DND-41 (cell line): ENCODE results near the gene SQSTM1.

ENCODE experiments used
- ATAC-seq: fragments of 200-7000 bp; cut with Tn5 transposase; 3 replicates; pipeline ENCODE4 v1.9.1; 2021; ENCODE audit warnings: low read depth; ENCODE audit not compliant: insufficient read depth
- DNase-seq: peaks from one replicate; pipeline ENCODE4 v3.0.0-alpha.2; 2020
- H2AFZ ChIP-seq: 2 replicates; pipeline ENCODE4 v1.6.0; 2012; ENCODE audit warnings: low read depth, low read length
- H3K27ac ChIP-seq: 2 replicates; pipeline ENCODE4 v1.5.1; 2012; ENCODE audit warnings: low read length, inconsistent platforms
- H3K27me3 ChIP-seq: fragments of 200-600 bp; sonication (generic); 2 replicates; pipeline ENCODE4 v1.6.0; 2012; ENCODE audit warnings: low read length, mild to moderate bottlenecking, inconsistent platforms; ENCODE audit not compliant: insufficient read depth, poor library complexity
- H3K36me3 ChIP-seq: 2 replicates; pipeline ENCODE4 v1.5.1; 2012; ENCODE audit warnings: low read length, inconsistent platforms; ENCODE audit not compliant: insufficient read depth
- H3K4me1 ChIP-seq: 2 replicates; pipeline ENCODE4 v1.5.1; 2012; ENCODE audit warnings: mild to moderate bottlenecking, low read length; ENCODE audit not compliant: insufficient read depth
- H3K4me2 ChIP-seq: 2 replicates; pipeline ENCODE4 v1.6.0; 2012; ENCODE audit warnings: mild to moderate bottlenecking, moderate library complexity, low read length, inconsistent platforms; ENCODE audit not compliant: insufficient read depth
- H3K4me3 ChIP-seq, 2 experiments: fragments of 200-600 bp in 1 of 2; shearing (Covaris generic) in 1 of 2; 2 replicates each; pipeline ENCODE4 v1.5.1; 2012 to 2016; ENCODE audit warnings: inconsistent platforms in 2 of 2, low read length in 2 of 2, mild to moderate bottlenecking in 2 of 2, low read depth in 1 of 2, moderate library complexity in 1 of 2
- H3K79me2 ChIP-seq: 2 replicates; pipeline ENCODE4 v1.6.0; 2012; ENCODE audit warnings: low read length, inconsistent platforms; ENCODE audit not compliant: insufficient read depth
- H3K9ac ChIP-seq: 2 replicates; pipeline ENCODE4 v1.6.0; 2012; ENCODE audit warnings: low read depth, mild to moderate bottlenecking, inconsistent platforms, low read length, moderate library complexity
- H3K9me3 ChIP-seq: 2 replicates; pipeline ENCODE4 v1.5.1; 2012; ENCODE audit warnings: low read length, moderate library complexity, mild to moderate bottlenecking, inconsistent platforms; ENCODE audit not compliant: insufficient read depth, severe bottlenecking
- H4K20me1 ChIP-seq: 2 replicates; pipeline ENCODE4 v1.6.0; 2012; ENCODE audit warnings: low read length; ENCODE audit not compliant: insufficient read depth
- EZH2 ChIP-seq: IDR thresholded peaks from 3 replicates; pipeline ENCODE4 v1.6.1; 2012; ENCODE audit warnings: borderline replicate concordance, low read depth, mild to moderate bottlenecking, moderate library complexity, low read length, inconsistent platforms; ENCODE audit not compliant: severe bottlenecking
- TF ChIP-seq, protein P1 (sequence below): IDR thresholded peaks from 2 replicates; pipeline ENCODE4 v1.5.1; 2012; ENCODE audit warnings: borderline replicate concordance, low read length, moderate library complexity, mild to moderate bottlenecking; ENCODE audit not compliant: poor library complexity, severe bottlenecking; ENCODE audit errors: extremely low read depth

Gene SQSTM1

DNA sequence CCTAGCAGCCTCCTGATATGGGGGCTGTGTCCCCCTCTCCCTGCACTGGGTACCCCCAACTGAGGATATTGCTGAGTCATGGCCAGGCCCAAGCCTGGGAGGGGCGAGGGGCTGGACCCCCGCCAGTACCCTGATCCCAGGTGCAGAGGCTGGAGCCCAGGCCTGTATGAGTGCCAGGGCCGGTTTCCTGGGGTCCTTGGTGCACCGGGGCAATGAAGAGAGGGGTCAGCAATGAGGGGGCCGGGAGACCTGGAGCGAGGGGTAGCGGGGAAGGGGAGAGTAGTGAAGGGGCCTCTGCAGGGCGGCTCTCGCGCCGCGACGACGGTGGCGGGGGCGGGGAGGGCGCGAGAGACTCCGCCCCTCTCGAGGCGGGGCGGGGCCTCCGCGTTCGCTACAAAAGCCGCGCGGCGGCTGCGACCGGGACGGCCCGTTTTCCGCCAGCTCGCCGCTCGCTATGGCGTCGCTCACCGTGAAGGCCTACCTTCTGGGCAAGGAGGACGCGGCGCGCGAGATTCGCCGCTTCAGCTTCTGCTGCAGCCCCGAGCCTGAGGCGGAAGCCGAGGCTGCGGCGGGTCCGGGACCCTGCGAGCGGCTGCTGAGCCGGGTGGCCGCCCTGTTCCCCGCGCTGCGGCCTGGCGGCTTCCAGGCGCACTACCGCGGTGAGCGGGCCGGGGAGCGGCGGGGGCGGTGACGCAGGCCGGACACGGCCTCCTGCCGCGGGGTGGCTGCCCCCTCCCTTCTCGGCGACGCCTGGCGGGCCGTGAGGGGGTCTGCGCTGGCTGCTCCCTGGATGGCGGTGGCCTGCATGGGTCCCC, at the start of gene SQSTM1:
SQSTM1 (plus strand) TSS at position 423 of the 815 bp plus-strand sequence; CDS start at position 455, 32 bp downstream.
- Histone ChIP-seq H3K4me1 (peaks cover 24% of the 10 kb centered on the region), H3K79me2 (peaks cover 20% of the 10 kb centered on the region), H3K4me2 (peak within 1 kb of the TSS; percentile 78), H3K9me3 (no peaks in the 10 kb centered on the region), H4K20me1 (peaks cover 11% of the 10 kb centered on the region), H3K27ac (peak within 1 kb of the TSS; percentile 76), H3K9ac (peak within 1 kb of the TSS; percentile 90), H3K4me3 (peak within 1 kb of the TSS; percentile 80 to 86), H2AFZ (peak within 1 kb of the TSS; percentile 80), H3K36me3 (peaks cover 30% of the 10 kb centered on the region), H3K27me3 (no peaks in the 10 kb centered on the region)
- no peak for TF ChIP-seq EZH2
- TF ChIP-seq, protein P1, sequence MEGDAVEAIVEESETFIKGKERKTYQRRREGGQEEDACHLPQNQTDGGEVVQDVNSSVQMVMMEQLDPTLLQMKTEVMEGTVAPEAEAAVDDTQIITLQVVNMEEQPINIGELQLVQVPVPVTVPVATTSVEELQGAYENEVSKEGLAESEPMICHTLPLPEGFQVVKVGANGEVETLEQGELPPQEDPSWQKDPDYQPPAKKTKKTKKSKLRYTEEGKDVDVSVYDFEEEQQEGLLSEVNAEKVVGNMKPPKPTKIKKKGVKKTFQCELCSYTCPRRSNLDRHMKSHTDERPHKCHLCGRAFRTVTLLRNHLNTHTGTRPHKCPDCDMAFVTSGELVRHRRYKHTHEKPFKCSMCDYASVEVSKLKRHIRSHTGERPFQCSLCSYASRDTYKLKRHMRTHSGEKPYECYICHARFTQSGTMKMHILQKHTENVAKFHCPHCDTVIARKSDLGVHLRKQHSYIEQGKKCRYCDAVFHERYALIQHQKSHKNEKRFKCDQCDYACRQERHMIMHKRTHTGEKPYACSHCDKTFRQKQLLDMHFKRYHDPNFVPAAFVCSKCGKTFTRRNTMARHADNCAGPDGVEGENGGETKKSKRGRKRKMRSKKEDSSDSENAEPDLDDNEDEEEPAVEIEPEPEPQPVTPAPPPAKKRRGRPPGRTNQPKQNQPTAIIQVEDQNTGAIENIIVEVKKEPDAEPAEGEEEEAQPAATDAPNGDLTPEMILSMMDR, result no peak
- peak; percentile 80 for DNase-seq
- peak; percentile 78 for ATAC-seq

DNA sequence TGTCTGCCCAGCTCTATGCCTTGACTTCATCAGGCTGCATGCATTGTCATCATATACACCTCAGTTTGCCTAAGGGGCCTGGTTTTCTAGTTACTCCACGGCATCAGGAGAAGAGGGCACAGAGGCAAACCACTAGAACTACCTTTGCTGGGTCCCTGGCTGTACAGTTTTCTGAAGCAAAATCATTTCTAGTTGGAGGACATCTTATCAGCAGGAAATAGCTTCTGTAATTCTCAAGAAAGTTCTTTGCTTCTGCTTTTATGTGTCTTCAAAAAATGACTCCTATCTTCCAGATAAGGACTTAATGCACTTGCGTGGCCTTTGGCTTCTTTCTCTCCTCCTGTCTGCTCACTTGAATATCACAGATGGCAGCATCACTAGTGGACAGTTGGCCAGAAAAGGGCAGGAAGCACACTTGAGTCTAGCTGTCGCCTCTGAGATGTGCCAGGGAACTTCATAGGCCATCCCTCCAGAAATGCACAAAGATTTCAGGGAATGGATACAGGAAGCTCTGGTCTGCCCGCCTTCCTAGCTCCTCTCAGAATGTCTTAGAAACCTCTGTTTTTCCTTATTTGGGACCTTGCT, 49.3 kb upstream of the SQSTM1 start:
- Histone ChIP-seq H3K4me1 (no peaks in the 10 kb centered on the region), H3K4me2 (no peak overlapping the region), H4K20me1 (peaks cover 19% of the 10 kb centered on the region), H3K9ac (no peak overlapping the region), H3K36me3 (peaks cover 99% of the 10 kb centered on the region), H2AFZ (no peak overlapping the region), H3K79me2 (peaks cover 16% of the 10 kb centered on the region), H3K27ac (no peak overlapping the region), H3K4me3 (no peak overlapping the region), H3K9me3 (no peaks in the 10 kb centered on the region), H3K27me3 (no peaks in the 10 kb centered on the region)
- TF ChIP-seq, protein P1, result no peak
- DNase-seq, result no peak
- no peak for ATAC-seq

DNA sequence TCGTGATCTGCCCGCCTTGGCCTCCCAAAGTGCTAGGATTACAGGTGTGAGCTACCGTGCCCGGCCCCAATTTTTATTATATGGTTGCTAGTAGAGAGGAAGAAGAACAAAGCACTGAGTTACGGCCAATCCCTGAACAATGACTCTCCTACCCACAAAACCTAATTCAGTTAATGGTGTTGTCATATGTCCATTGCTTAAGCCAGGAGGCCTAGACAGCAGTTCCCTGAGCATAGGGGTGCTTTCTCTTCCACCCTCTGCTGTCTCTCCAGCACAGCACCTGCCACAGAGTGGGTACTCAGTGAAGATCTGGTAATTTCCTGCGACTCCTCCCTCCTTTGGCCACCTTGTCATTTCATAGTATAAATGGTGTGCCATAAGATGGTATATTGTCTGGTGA, 48.4 kb upstream of the SQSTM1 start:
- TF ChIP-seq EZH2, result no peak
- TF ChIP-seq, protein P1, result no peak
- ATAC-seq (no peak), DNase-seq (no peak)
- Histone ChIP-seq H2AFZ (no peak overlapping the region), H3K36me3 (peaks cover 96% of the 10 kb centered on the region), H3K9me3 (no peaks in the 10 kb centered on the region), H3K79me2 (peaks cover 6% of the 10 kb centered on the region), H4K20me1 (peaks cover 12% of the 10 kb centered on the region), H3K4me2 (no peak overlapping the region), H3K4me1 (no peaks in the 10 kb centered on the region), H3K27ac (no peak overlapping the region), H3K4me3 (no peak overlapping the region), H3K9ac (no peak overlapping the region), H3K27me3 (no peaks in the 10 kb centered on the region)
